Lung (tissue), 12 donors: Measurements from ENCODE around the gene MAN1B1. TPM values are rescaled to one million over a fixed set of nuclear protein-coding genes. Genes with fewer than 3 reads are reported as not detected.
A peak's percentile ranks its signal among the peaks of the same experiment; 100 is the strongest.

Experiments used
- ATAC-seq: fragments of 200-7000 bp; cut with Tn5 transposase; one replicate; pipeline ENCODE4 v1.9.1; 2020; ENCODE audit warnings: moderate number of reproducible peaks; ENCODE audit not compliant: insufficient read depth, low FRiP score
- DNase-seq, 3 donors: peaks; one replicate each; pipeline ENCODE4 v3.0.0-alpha.2; 2013 to 2017
- H3K27ac ChIP-seq, 2 donors: one replicate each; pipeline ENCODE4 v1.5.1; 2013; ENCODE audit warnings: mild to moderate bottlenecking in 2 of 2, moderate library complexity in 2 of 2, control low read depth in 1 of 2, inconsistent platforms in 1 of 2, low read depth in 1 of 2, low read length in 1 of 2
- H3K27me3 ChIP-seq, 3 donors: one replicate each; pipeline ENCODE4 v1.5.1; 2013; ENCODE audit warnings: low read length in 2 of 3; ENCODE audit not compliant: control insufficient read depth in 3 of 3, insufficient read depth in 3 of 3
- H3K36me3 ChIP-seq, 4 donors: one replicate each; pipeline ENCODE4 v1.5.1; 2013; ENCODE audit warnings: low read length in 4 of 4, mild to moderate bottlenecking in 1 of 4, moderate library complexity in 1 of 4; ENCODE audit not compliant: control insufficient read depth in 4 of 4, insufficient read depth in 4 of 4
- H3K4me1 ChIP-seq, 5 donors: one replicate each; pipeline ENCODE4 v1.5.1; 2013; ENCODE audit warnings: low read length in 5 of 5, mild to moderate bottlenecking in 2 of 5, moderate library complexity in 1 of 5; ENCODE audit not compliant: control insufficient read depth in 5 of 5, insufficient read depth in 5 of 5
- H3K4me3 ChIP-seq: one replicate; pipeline ENCODE4 v1.5.1; 2013; ENCODE audit warnings: mild to moderate bottlenecking, control low read depth, moderate library complexity
- H3K9ac ChIP-seq, 2 donors: one replicate each; pipeline ENCODE4 v1.5.1; 2013; ENCODE audit warnings: low read length in 2 of 2, control low read depth in 1 of 2; ENCODE audit not compliant: insufficient read depth in 1 of 2
- H3K9me3 ChIP-seq, 4 donors: one replicate each; pipeline ENCODE4 v1.5.1; 2013; ENCODE audit warnings: low read length in 3 of 4, mild to moderate bottlenecking in 1 of 4, moderate library complexity in 1 of 4; ENCODE audit not compliant: control insufficient read depth in 4 of 4, insufficient read depth in 3 of 4
- CTCF ChIP-seq: IDR thresholded peaks from 2 replicates; pipeline ENCODE4 v1.5.1; 2012; ENCODE audit warnings: mild to moderate bottlenecking; ENCODE audit errors: control extremely low read depth, extremely low read depth
- WGBS, 2 donors: extraction: QIAGEN DNeasy Blood & Tissue Kit; methylation state at CpG; one replicate each; pipeline ENCODE4 v1.1.7; 2013; 5-methylcytosine and 5-hydroxymethylcytosine counted together
- polyA plus RNA-seq, 2 donors: library from polyadenylated mRNA; stranded (reverse); fragments of 200-250 nt; gene quantifications; one replicate each; pipeline ENCODE4 v1.2.1, GENCODE V29; 2013
- total RNA-seq, 2 donors: library from RNA; depleted of rRNA in 1 of 2; stranded (reverse); fragments of >200 nt in 1 of 2; gene quantifications; one replicate each; pipeline ENCODE4 v1.2.1, GENCODE V29; 2014 to 2021
- donor health status: control.
- donor health status: control.
- donor health status: Bipolar disorder and iron deficiency.
- donor health status: healthy.
- donor health status: DM: yes; HTN: yes; CAD: no.

MAN1B1 gene
- total and polyA plus RNA-seq, 4 donors, result 40.3 to 70.9 (median 56.8) TPM

- Histone ChIP-seq H3K9ac (no peak overlapping the region), H3K27ac (no peak overlapping the region), H3K9me3 (peaks cover 0 to 3% (median 0%) of the 10 kb centered on the region in 4 donors), H3K36me3 (no peaks in the 10 kb centered on the region), H3K4me1 (peaks cover 0 to 21% (median 0%) of the 10 kb centered on the region in 5 donors), H3K4me3 (no peak overlapping the region), H3K27me3 (peaks cover 12 to 45% (median 24%) of the 10 kb centered on the region in 3 donors)
- 30 to 45% methylated on average over 50 to 72 of the region's 72 CpGs for WGBS, 2 donors
- no peak for TF ChIP-seq CTCF
- ATAC-seq, result no peak
- no peak for DNase-seq
These were observed 37.9 kb upstream of the MAN1B1 start for GRCh38 chr9:137048655-137049543.

- H3K27ac ChIP-seq, result no peak overlapping the region
- H3K4me3 ChIP-seq, result no peak overlapping the region
- DNase-seq (peak; percentile 36 to 55 (median 50)), ATAC-seq (no peak)
- peaks cover 12 to 36% (median 21%) of the 10 kb centered on the region in 3 donors for H3K27me3 ChIP-seq
- no peak overlapping the region for H3K9ac ChIP-seq
- peaks cover 0 to 3% (median 0%) of the 10 kb centered on the region in 4 donors for H3K9me3 ChIP-seq
- H3K36me3 ChIP-seq, result no peaks in the 10 kb centered on the region
- TF ChIP-seq CTCF, result no peak
- H3K4me1 ChIP-seq, result peaks cover 0 to 30% (median 6%) of the 10 kb centered on the region in 5 donors
- 38 to 47% methylated on average over 38 of the region's 38 CpGs for WGBS, 2 donors
These were observed 37.0 kb upstream of the MAN1B1 start for GRCh38 chr9:137049544-137050449.

- no peak overlapping the region for H3K9ac ChIP-seq
- H3K4me3 ChIP-seq, result no peak overlapping the region
- DNase-seq (no peak), ATAC-seq (no peak)
- peaks cover 12 to 30% (median 18%) of the 10 kb centered on the region in 3 donors for H3K27me3 ChIP-seq
- H3K9me3 ChIP-seq, result peaks cover 0 to 3% (median 0%) of the 10 kb centered on the region in 4 donors
- 84 to 95% methylated on average over 5 of the region's 5 CpGs for WGBS, 2 donors
- peaks cover 0 to 31% (median 12%) of the 10 kb centered on the region in 5 donors for H3K4me1 ChIP-seq
- H3K36me3 ChIP-seq, result no peaks in the 10 kb centered on the region
- TF ChIP-seq CTCF, result no peak
- no peak overlapping the region for H3K27ac ChIP-seq
These were observed 36.2 kb upstream of the MAN1B1 start for GRCh38 chr9:137050570-137050969.
